Kidney (tissue), 14 donors: ENCODE measurements around the gene TEAD3. TPM values are rescaled to one million over a fixed set of nuclear protein-coding genes. Genes with fewer than 3 reads are reported as not detected.

ENCODE experiments used
- DNase-seq, 5 donors: peaks; one replicate each; pipeline ENCODE4 v3.0.0-alpha.2; 2013 to 2020
- FAIRE-seq: peaks from 2 replicates; lab custom pipeline; 2012; peaks lifted over from hg19 to GRCh38; lab: Jason Lieb, UNC
- H3K27ac ChIP-seq, 2 donors: one replicate each; pipeline ENCODE4 v1.7.0; 2013; ENCODE audit warnings: low read depth in 2 of 2, low read length in 2 of 2, inconsistent platforms in 1 of 2
- H3K27me3 ChIP-seq: one replicate; pipeline ENCODE4 v1.7.1; 2013; ENCODE audit warnings: low read length, inconsistent platforms; ENCODE audit not compliant: control insufficient read depth, insufficient read depth
- H3K36me3 ChIP-seq, 3 donors: one replicate each; pipeline versions ENCODE4 v1.7.0 to v1.7.1; 2013; ENCODE audit warnings: low read length in 3 of 3, control low read depth in 1 of 3, inconsistent platforms in 1 of 3; ENCODE audit not compliant: insufficient read depth in 3 of 3, control insufficient read depth in 2 of 3
- H3K4me1 ChIP-seq, 3 donors: one replicate each; pipeline versions ENCODE4 v1.7.0 to v1.7.1; 2013; ENCODE audit warnings: low read length in 3 of 3, inconsistent platforms in 1 of 3, low read depth in 1 of 3; ENCODE audit not compliant: control insufficient read depth in 2 of 3, insufficient read depth in 2 of 3
- H3K4me3 ChIP-seq, 3 donors: one replicate each; pipeline versions ENCODE4 v1.7.0 to v1.8.1; 2013; ENCODE audit warnings: low read length in 3 of 3, control low read depth in 1 of 3, inconsistent platforms in 1 of 3
- H3K9ac ChIP-seq, 3 donors: one replicate each; pipeline versions ENCODE4 v1.7.0 to v1.7.1; 2013; ENCODE audit warnings: low read length in 3 of 3, control low read depth in 1 of 3, inconsistent platforms in 1 of 3
- H3K9me3 ChIP-seq, 3 donors: one replicate each; pipeline versions ENCODE4 v1.7.0 to v1.7.1; 2013; ENCODE audit warnings: low read length in 3 of 3, control low read depth in 1 of 3, inconsistent platforms in 1 of 3; ENCODE audit not compliant: control insufficient read depth in 2 of 3, insufficient read depth in 1 of 3
- CTCF ChIP-seq: IDR thresholded peaks from 3 replicates; pipeline ENCODE4 v1.5.1; 2012; ENCODE audit warnings: mild to moderate bottlenecking, moderate library complexity, borderline replicate concordance; ENCODE audit not compliant: insufficient read depth; ENCODE audit errors: extremely low read depth
- intact Hi-C: fragments of 100-400 bp; cut with DNase I; formaldehyde crosslinking; loops from one replicate; pipeline ENCODE4 v1.11.1; 2022
- polyA plus RNA-seq: library from polyadenylated mRNA; stranded (reverse); fragments of 350-450 nt; fragmentation: Illumina TruSeq; extraction: RNeasy Lipid Tissue Mini Kit (QIAGEN cat#74804); gene quantifications from one replicate; pipeline ENCODE4 v1.2.3, GENCODE V29; 2014; ENCODE audit warnings: low read depth, low replicate concordance; ENCODE audit not compliant: insufficient read depth
- total RNA-seq: library from RNA; stranded (reverse); fragmentation: NEBNext Ultra II Directional; extraction: Animal tissue kit (Norgen Biotek cat#: 25700); gene quantifications from one replicate; pipeline ENCODE4 v1.2.1, GENCODE V29; 2021
- donor health status: control.
- donor health status: control.
- donor health status: control.
- donor health status: control.
- donor health status: control.
- donor health status: DM: yes; HTN: yes; CAD: no.
- donor health status: Normal renal cell carcinoma (clear cell type).

Gene TEAD3
- total and polyA plus RNA-seq, 2 donors from 2014 or later: 11.3 to 18.0 TPM

GRCh38 chr6:35484921-35485392 is 11.9 kb downstream of the TEAD3 start:
- intact Hi-C loops: no loop called here
- Histone ChIP-seq H3K27me3 (no peaks in the 10 kb centered on the region), H3K27ac (peak overlapping the region; percentile 68 to 91), H3K4me3 (no peak overlapping the region), H3K4me1 (peaks cover 0 to 21% (median 19%) of the 10 kb centered on the region in 3 donors), H3K9me3 (no peaks in the 10 kb centered on the region), H3K36me3 (no peaks in the 10 kb centered on the region), H3K9ac (peak overlapping the region in 1 of 3 donors; percentile 53)
- no peak for TF ChIP-seq CTCF
- DNase-seq (peak in 2 of 5 donors; percentile 59 to 66), FAIRE-seq (no peak)

GRCh38 chr6:35483893-35484645 is 12.8 kb downstream of the TEAD3 start:
- no peak for TF ChIP-seq CTCF
- Histone ChIP-seq H3K4me3 (no peak overlapping the region), H3K36me3 (no peaks in the 10 kb centered on the region), H3K27ac (no peak overlapping the region), H3K4me1 (peaks cover 0 to 21% (median 19%) of the 10 kb centered on the region in 3 donors), H3K9me3 (no peaks in the 10 kb centered on the region), H3K27me3 (no peaks in the 10 kb centered on the region), H3K9ac (no peak overlapping the region)
- DNase-seq: peak in 1 of 5 donors; percentile 59
- no peak for FAIRE-seq
- intact Hi-C loops: no loop called here

GRCh38 chr6:35483490-35483889 is 13.4 kb downstream of the TEAD3 start:
- TF ChIP-seq CTCF: no peak
- peaks cover 0 to 21% (median 19%) of the 10 kb centered on the region in 3 donors for H3K4me1 ChIP-seq
- no peak overlapping the region for H3K4me3 ChIP-seq
- no peak overlapping the region for H3K27ac ChIP-seq
- H3K36me3 ChIP-seq: peaks cover 0 to 2% (median 0%) of the 10 kb centered on the region in 3 donors
- H3K9ac ChIP-seq: no peak overlapping the region
- FAIRE-seq: no peak
- peak in 1 of 5 donors; percentile 54 for DNase-seq
- intact Hi-C loops: no loop called here
- H3K9me3 ChIP-seq: no peaks in the 10 kb centered on the region
- H3K27me3 ChIP-seq: no peaks in the 10 kb centered on the region
